Activated naive CD4-positive, alpha-beta T cell treated with Interleukin-2 at 50 U/mL for 16 hours (primary cell): ENCODE measurements around the gene CDKL4.
"Not testable (repeated sequence)": the region's sequence is repeated elsewhere in the genome, so short reads cannot be mapped to it uniquely, and the experiment has no call there.

Source experiments
- DNase-seq: peaks from one replicate; pipeline ENCODE4 v3.0.0-alpha.2; 2020

CDKL4 gene

GRCh38 chr2:39140948-39141333 is 102.8 kb downstream of the CDKL4 start:
- DNase-seq: not testable (repeated sequence)

GRCh38 chr2:39140322-39140847 is 103.4 kb downstream of the CDKL4 start:
- DNase-seq: no peak

- DNase-seq: no peak
Observed at GRCh38 chr2:39139511-39140237, 104.1 kb downstream of the CDKL4 start.

GRCh38 chr2:39138837-39139211 is 104.9 kb downstream of the CDKL4 start:
- DNase-seq: no peak

GRCh38 chr2:39138187-39138836 is 105.5 kb downstream of the CDKL4 start:
- not testable (repeated sequence) for DNase-seq

DNA sequence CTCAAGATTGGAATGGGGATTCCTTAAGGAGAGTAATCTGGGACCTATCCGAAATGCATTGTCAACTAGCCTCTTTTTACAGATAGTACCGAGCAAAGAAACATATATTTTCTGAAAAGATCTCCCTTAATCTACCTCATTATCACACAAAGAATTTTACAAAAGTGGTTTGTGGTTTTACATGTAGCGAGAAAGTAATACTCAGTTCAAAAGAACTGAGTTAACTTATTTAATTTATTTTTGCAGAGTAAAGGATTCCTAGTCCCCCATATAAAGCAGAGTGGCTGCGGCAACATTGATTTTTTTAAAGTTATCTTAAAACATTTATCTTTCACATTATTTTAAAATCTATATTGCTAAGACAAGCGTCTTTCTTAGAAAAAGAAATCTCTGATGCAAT is 107.0 kb downstream of the CDKL4 start:
- no peak for DNase-seq

DNA sequence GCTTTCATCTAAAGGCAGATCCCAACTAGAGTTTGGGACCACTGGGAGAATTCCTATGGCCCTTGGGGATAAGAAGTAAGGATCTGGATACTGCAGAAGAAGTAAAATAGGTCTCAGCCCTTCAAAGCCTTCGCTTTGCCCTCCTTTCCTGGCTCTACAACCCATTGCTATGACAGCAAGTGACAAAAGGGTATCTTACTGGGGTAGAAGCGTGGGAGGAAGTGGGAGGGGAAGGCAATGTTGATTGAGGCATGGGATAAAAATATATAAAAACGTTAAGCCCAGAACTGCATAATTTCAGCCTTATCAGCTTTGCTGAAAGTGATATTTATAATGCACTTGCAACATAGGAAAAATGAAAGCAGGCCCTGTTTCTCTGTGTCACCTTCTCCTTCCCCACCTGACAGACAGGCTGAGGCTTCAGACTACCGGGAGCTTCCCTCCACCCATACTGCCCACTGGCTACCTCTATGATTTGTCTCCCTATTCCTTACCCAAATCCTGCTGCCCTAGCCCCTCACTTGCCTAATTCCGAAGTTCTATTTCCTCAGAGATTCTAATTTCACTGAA is 108.0 kb downstream of the CDKL4 start:
- no peak for DNase-seq

DNA sequence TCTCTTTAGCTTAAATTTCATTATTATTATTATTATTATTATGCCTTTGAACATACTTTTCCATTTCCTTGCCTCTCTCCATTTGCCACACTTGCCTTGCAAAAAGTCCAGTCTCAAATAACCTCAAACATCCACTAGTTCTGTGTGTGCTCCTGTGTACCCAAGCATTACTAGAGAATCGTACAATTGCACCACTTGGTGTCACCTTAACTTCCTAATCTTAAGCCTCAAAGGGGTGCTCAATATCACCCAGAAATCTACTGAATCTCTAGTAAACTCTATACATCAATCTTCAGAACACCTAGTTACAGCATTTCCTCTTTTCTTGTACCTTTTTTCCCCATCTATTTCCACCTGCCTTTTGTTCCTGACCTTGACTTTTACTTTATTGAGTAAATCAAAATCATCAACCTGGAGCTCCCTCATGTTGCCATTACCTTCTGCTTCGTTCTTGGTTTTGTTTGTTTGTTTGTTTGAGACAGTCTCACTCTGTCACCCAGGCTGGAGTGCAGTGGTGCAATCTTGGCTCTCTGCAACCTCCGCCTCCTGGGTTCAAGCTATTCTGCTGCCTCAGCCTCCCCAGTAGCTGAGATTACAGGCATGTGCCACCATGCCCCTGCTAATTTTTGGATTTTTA is 110.4 kb downstream of the CDKL4 start:
- DNase-seq: no peak

DNA sequence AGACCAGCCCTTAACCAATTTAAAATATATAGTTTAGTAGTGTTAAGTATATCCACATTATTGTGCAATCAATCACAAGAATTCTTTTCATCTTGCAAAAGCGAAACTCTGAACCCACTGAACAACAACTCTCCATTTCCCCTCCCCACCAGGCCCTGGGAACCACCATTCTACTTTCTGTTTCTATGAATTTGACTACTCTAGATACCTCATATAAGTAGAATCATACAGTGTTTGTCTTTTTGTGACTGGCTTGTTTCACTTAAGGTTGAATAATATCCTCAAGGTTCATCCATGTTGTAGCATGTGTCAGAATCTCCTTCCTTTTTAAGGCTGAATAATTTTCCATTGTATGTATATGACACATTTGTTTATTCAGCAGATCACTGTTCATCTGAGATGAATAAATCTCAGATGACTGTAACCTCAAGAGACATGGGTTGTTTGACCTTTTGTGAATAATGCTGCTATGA is 114.8 kb downstream of the CDKL4 start:
- DNase-seq: peak; percentile 73

DNA sequence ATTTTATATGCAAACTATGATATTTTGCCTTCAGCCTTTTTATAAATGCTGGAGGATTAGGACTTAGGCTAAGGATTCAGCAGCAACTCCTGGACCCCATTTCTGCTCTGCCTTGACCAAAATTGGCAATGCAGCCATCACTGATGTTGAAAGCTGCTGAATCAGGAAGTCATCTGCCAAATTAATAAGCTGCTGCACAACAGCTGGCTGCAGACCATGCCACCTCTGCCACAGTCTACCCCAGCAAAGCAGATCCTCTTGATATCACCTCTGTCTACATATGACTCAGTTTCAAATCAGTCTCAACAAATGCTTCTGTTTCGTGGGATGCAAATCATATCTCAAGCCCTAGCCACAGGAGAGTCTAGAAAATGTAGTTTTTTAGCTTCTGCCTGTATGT is 115.8 kb downstream of the CDKL4 start:
- DNase-seq: peak; percentile 63
